DOHH2 (cell line): Measurements from ENCODE around the gene CFI.

ENCODE experiments used
- H3F3A ChIP-seq: fragments of 200-600 bp; sonication (generic), shearing (Covaris generic); 2 replicates; pipeline ENCODE4 v1.6.0; 2016; ENCODE audit warnings: antibody characterized with exemption, mild to moderate bottlenecking; ENCODE audit not compliant: control insufficient read depth, insufficient read depth
- H3K27ac ChIP-seq: fragments of 200-600 bp; sonication (generic); 2 replicates; pipeline ENCODE4 v1.5.1; 2014; ENCODE audit warnings: low read depth, mild to moderate bottlenecking, low read length, moderate library complexity
- H3K27me3 ChIP-seq: fragments of 200-600 bp; sonication (generic); 2 replicates; pipeline ENCODE4 v1.6.1; 2014; ENCODE audit warnings: mild to moderate bottlenecking, low read length, mixed read lengths; ENCODE audit not compliant: control insufficient read depth
- H3K36me3 ChIP-seq: fragments of 200-600 bp; sonication (generic); 2 replicates; pipeline ENCODE4 v1.6.1; 2014; ENCODE audit warnings: mild to moderate bottlenecking, low read length, moderate library complexity, mixed read lengths; ENCODE audit not compliant: control insufficient read depth
- H3K4me1 ChIP-seq: fragments of 200-600 bp; sonication (generic); 2 replicates; pipeline ENCODE4 v1.6.1; 2014; ENCODE audit warnings: mild to moderate bottlenecking, low read length, mixed read lengths; ENCODE audit not compliant: control insufficient read depth
- H3K4me2 ChIP-seq: fragments of 200-600 bp; sonication (generic); 2 replicates; pipeline ENCODE4 v1.6.0; 2014; ENCODE audit warnings: mild to moderate bottlenecking, low read length, moderate library complexity
- H3K4me3 ChIP-seq: fragments of 200-600 bp; sonication (generic); 2 replicates; pipeline ENCODE4 v1.5.1; 2014; ENCODE audit warnings: mild to moderate bottlenecking, low read length, mixed read lengths
- H3K79me2 ChIP-seq: fragments of 200-600 bp; sonication (generic); 2 replicates; pipeline ENCODE4 v1.6.1; 2014; ENCODE audit warnings: mild to moderate bottlenecking, low read length, mixed read lengths; ENCODE audit not compliant: control insufficient read depth
- H3K9me2 ChIP-seq: fragments of 200-600 bp; sonication (generic); replicated peaks from 2 replicates; pipeline ENCODE4 v1.6.1; 2014; ENCODE audit warnings: mild to moderate bottlenecking, low read length, mixed read lengths; ENCODE audit not compliant: control insufficient read depth
- H3K9me3 ChIP-seq: fragments of 200-600 bp; sonication (generic); 2 replicates; pipeline ENCODE4 v1.6.1; 2014; ENCODE audit warnings: antibody characterized with exemption, low read length, mixed read lengths; ENCODE audit not compliant: control insufficient read depth, insufficient read depth
- H4K20me1 ChIP-seq: fragments of 200-600 bp; sonication (generic); 2 replicates; pipeline ENCODE4 v1.6.0; 2014; ENCODE audit warnings: low read depth, mild to moderate bottlenecking, antibody characterized with exemption, low read length, moderate library complexity; ENCODE audit not compliant: control insufficient read depth, insufficient read depth
- EZH2phosphoT487 ChIP-seq: fragments of 200-600 bp; sonication (generic); IDR thresholded peaks from 2 replicates; pipeline ENCODE4 v1.6.1; 2017; ENCODE audit warnings: borderline replicate concordance, mild to moderate bottlenecking, antibody characterized with exemption, low read length, moderate library complexity, mixed read lengths
- TF ChIP-seq, protein P1 (sequence below): fragments of 200-600 bp; sonication (generic); IDR thresholded peaks from one replicate; pipeline ENCODE4 v1.5.1; 2014; ENCODE audit warnings: antibody characterized with exemption, mild to moderate bottlenecking, low read depth, low read length; ENCODE audit not compliant: poor library complexity, severe bottlenecking

CFI gene

DNA sequence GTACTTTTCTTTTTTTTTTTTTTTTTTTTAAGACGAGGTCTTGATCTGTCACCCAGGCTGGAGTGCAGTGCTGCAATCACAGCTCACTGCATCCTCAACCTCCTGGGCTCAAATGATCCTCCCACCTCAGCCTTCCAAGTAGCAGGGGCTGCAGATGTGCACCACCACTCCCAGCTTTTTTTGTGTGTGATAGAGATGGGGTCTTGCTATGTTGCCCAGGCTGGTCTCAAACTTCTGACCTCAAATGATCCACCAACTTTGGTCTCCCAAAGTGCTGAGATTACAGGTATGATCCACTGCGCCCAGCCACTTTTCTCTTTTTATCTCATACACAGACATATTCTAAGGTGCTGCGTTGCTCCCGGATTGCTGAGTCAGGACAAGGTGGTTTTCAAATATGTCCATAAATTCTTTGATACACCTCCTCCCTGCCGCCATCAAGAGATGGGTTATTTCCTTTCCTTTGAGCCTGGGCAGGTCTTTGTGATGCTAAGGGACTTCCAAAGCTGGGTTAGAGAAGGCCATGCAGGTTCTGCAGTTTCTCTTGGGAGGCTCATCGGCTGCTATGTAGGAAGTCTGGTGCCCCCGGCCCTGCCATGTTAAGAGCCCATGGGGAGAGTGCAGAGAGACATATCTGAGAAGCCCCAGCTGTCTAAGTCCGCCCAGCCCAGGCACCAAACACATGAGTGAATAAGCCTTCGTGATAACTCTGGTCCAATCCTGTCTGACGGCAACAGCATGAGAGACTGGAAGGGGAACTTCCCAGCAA is 63.5 kb downstream of the CFI start:
- Histone ChIP-seq H3K27me3 (0 out of 2 replicates have a peak, but pooled peaks cover 2% of the 10 kb centered on the region), H3K4me2 (no peak overlapping the region), H4K20me1 (no peaks in the 10 kb centered on the region), H3K4me3 (no peak overlapping the region), H3K9me2 (no peaks in the 10 kb centered on the region), H3K36me3 (no peaks in the 10 kb centered on the region), H3K9me3 (no peaks in the 10 kb centered on the region), H3K27ac (no peak overlapping the region), H3K79me2 (no peaks in the 10 kb centered on the region), H3F3A (no peaks in the 10 kb centered on the region), H3K4me1 (no peaks in the 10 kb centered on the region)
- TF ChIP-seq, protein P1, sequence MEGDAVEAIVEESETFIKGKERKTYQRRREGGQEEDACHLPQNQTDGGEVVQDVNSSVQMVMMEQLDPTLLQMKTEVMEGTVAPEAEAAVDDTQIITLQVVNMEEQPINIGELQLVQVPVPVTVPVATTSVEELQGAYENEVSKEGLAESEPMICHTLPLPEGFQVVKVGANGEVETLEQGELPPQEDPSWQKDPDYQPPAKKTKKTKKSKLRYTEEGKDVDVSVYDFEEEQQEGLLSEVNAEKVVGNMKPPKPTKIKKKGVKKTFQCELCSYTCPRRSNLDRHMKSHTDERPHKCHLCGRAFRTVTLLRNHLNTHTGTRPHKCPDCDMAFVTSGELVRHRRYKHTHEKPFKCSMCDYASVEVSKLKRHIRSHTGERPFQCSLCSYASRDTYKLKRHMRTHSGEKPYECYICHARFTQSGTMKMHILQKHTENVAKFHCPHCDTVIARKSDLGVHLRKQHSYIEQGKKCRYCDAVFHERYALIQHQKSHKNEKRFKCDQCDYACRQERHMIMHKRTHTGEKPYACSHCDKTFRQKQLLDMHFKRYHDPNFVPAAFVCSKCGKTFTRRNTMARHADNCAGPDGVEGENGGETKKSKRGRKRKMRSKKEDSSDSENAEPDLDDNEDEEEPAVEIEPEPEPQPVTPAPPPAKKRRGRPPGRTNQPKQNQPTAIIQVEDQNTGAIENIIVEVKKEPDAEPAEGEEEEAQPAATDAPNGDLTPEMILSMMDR: no peak
- TF ChIP-seq EZH2phosphoT487: no peak

DNA sequence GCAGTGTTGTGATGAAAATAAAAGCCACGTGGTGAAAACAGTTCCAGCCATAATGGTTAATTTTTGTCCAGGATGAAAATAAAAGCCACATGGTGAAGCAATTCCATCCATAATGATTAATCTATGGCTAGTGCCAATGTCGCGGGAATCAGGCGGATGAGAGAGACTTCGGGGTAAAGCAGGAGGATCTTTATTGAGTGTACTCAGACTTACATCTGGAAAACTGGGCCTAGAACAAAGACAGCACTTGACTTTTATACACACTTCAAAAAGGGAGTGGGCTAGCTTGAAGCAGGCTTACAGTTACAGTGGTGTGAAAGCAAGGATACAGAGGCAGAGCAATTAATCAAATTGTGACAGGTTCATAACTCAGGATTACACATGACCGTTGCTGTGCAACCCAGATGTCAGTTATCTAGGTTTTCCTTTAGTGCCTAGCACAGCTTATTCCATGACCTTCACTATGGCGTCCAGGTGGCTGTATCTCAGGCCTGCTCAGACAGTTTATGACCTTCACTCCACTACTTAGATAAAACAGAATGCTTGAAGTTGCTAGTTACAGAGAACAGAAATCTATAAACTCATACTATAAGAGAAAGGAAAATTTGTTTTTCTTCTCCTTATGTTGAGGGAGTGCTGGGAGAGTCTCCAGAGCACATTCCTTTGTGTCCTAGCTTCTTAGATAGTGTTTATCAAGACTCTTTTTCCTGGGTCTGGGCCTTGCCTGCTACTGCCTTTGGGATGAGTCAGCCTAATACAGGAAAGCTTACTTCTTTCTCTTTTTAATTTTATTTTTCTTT is 66.0 kb downstream of the CFI start:
- Histone ChIP-seq H3K9me2 (no peaks in the 10 kb centered on the region), H4K20me1 (no peaks in the 10 kb centered on the region), H3K27ac (no peak overlapping the region), H3K4me1 (peaks cover 1% of the 10 kb centered on the region), H3F3A (0 out of 2 replicates have a peak, but pooled peaks cover 5% of the 10 kb centered on the region), H3K9me3 (no peaks in the 10 kb centered on the region), H3K79me2 (no peaks in the 10 kb centered on the region), H3K4me2 (no peak overlapping the region), H3K36me3 (no peaks in the 10 kb centered on the region), H3K4me3 (no peak overlapping the region), H3K27me3 (no peaks in the 10 kb centered on the region)
- no peak for TF ChIP-seq EZH2phosphoT487
- TF ChIP-seq, protein P1: no peak

DNA sequence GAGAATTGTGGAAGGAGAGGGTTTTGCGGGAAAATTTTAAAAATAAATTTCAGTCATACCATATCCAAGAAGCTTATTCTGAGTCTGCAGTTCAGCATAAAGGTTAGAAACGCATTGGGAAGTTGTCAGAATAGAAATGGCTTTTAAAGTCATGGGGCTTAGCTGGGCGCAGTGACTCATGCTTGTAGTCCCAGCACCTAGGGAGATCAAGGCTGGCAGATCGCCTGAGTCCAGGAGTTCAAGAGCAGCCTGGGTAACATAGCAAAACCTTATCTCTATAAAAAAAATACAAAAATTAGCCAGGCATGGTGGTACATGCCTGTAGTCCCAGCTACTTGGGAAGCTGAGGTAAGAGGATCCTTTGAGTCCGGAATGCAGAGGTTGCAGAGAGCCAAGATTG is 68.1 kb downstream of the CFI start:
- TF ChIP-seq, protein P1: no peak
- TF ChIP-seq EZH2phosphoT487: no peak

More for the DNA sequence above, 68.1 kb downstream of the CFI start:
- Histone ChIP-seq H3K4me3 (no peak overlapping the region), H3K27me3 (no peaks in the 10 kb centered on the region), H3K27ac (no peak overlapping the region), H3K36me3 (no peaks in the 10 kb centered on the region), H3K9me3 (no peaks in the 10 kb centered on the region), H3K4me1 (peaks cover 11% of the 10 kb centered on the region), H3K4me2 (no peak overlapping the region), H3F3A (0 out of 2 replicates have a peak, but pooled peaks cover 5% of the 10 kb centered on the region), H3K9me2 (no peaks in the 10 kb centered on the region), H3K79me2 (peaks cover 10% of the 10 kb centered on the region), H4K20me1 (no peaks in the 10 kb centered on the region)
